K562 (cell line): ENCODE measurements around the gene PDE4D.

Experiments
- CBX3 ChIP-seq, 2 experiments: IDR thresholded peaks; 1 replicate in 1 of 2; 2 replicates in 1 of 2; pipeline ENCODE4 v1.6.1; 2012; ENCODE audit warnings: inconsistent platforms in 2 of 2, low read length in 2 of 2, borderline replicate concordance in 1 of 2, control low read depth in 1 of 2
- CREB1 ChIP-seq, 2 experiments: sonication (generic) in 1 of 2; formaldehyde crosslinking in 1 of 2; IDR thresholded peaks; 2 replicates each; pipeline versions ENCODE4 v1.6.1 to v1.8.0; 2012 to 2022; ENCODE audit warnings: inconsistent platforms in 1 of 2, mild to moderate bottlenecking in 1 of 2, missing genetic modification reagents in 1 of 2, moderate library complexity in 1 of 2
- CTCF ChIP-seq, 3 experiments: IDR thresholded peaks in 2 of 3; conservative IDR thresholded peaks in 1 of 3; 2 replicates each; pipeline ENCODE4 v1.5.1; 2011 to 2012; ENCODE audit warnings: low read length in 3 of 3, mild to moderate bottlenecking in 3 of 3, control low read depth in 2 of 3, improper control_type of control experiment in 1 of 3, inconsistent platforms in 1 of 3, low read depth in 1 of 3, mixed read lengths in 1 of 3, moderate library complexity in 1 of 3; ENCODE audit not compliant: insufficient read depth in 2 of 3
- HDAC2 ChIP-seq: fragments of 450-650 bp; IDR thresholded peaks from 2 replicates; pipeline ENCODE4 v1.6.1; 2016; ENCODE audit warnings: mild to moderate bottlenecking
- KLF6 ChIP-seq: fragments of 250-450 bp; sonication (Bioruptor Pico); IDR thresholded peaks from 2 replicates; pipeline ENCODE4 v1.4.0; 2020; ENCODE audit warnings: mild to moderate bottlenecking, moderate library complexity, borderline replicate concordance
- ZNF24 ChIP-seq: fragments of 450-650 bp; IDR thresholded peaks from 2 replicates; pipeline ENCODE4 v1.6.1; 2016
- TF ChIP-seq, protein P1 (sequence below): conservative IDR thresholded peaks from 2 replicates; pipeline ENCODE4 v1.6.1; 2011; ENCODE audit warnings: low read depth, mild to moderate bottlenecking, low read length; ENCODE audit not compliant: control insufficient read depth
- TF ChIP-seq, protein P2 (sequence below): fragments of 250-450 bp; sonication (Bioruptor Pico); IDR thresholded peaks from 2 replicates; pipeline ENCODE4 v1.4.0; 2020; ENCODE audit warnings: mild to moderate bottlenecking

GRCh38 chr5:59241552-59241951, 652.0 kb downstream of the PDE4D start:
- TF ChIP-seq, protein P1, sequence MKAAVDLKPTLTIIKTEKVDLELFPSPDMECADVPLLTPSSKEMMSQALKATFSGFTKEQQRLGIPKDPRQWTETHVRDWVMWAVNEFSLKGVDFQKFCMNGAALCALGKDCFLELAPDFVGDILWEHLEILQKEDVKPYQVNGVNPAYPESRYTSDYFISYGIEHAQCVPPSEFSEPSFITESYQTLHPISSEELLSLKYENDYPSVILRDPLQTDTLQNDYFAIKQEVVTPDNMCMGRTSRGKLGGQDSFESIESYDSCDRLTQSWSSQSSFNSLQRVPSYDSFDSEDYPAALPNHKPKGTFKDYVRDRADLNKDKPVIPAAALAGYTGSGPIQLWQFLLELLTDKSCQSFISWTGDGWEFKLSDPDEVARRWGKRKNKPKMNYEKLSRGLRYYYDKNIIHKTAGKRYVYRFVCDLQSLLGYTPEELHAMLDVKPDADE, result no peak
- TF ChIP-seq ZNF24 (no peak), CTCF (IDR thresholded peaks at IDR 0.05 in 2 of 3, conservative IDR thresholded peaks at IDR 0.05 in 1 of 3; ENCODE audit: insufficient read depth in 2 of 3, low read depth in 1 of 3, low read length in 3 of 3) (no peak), CREB1 (IDR thresholded peaks at IDR 0.05) (no peak), CREB1 (CRISPR knock-in tag; IDR thresholded peaks at IDR 0.05) (no peak), KLF6 (CRISPR knock-in tag) (no peak), HDAC2 (no peak), CBX3 (IDR thresholded peaks at IDR 0.05; ENCODE audit: borderline replicate concordance in 1 of 2, low read length in 2 of 2) (no peak)
- TF ChIP-seq, protein P2, sequence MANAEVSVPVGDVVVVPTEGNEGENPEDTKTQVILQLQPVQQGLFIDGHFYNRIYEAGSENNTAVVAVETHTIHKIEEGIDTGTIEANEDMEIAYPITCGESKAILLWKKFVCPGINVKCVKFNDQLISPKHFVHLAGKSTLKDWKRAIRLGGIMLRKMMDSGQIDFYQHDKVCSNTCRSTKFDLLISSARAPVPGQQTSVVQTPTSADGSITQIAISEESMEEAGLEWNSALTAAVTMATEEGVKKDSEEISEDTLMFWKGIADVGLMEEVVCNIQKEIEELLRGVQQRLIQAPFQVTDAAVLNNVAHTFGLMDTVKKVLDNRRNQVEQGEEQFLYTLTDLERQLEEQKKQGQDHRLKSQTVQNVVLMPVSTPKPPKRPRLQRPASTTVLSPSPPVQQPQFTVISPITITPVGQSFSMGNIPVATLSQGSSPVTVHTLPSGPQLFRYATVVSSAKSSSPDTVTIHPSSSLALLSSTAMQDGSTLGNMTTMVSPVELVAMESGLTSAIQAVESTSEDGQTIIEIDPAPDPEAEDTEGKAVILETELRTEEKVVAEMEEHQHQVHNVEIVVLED (CRISPR knock-in tag), result no peak
